Middle frontal gyrus (tissue), 1 donor: ENCODE results near the gene RSF1.

Source experiments
- DNase-seq: peaks from one replicate; pipeline ENCODE4 v3.0.0-alpha.2; 2015; ENCODE audit warnings: low spot score; ENCODE audit errors: extremely low spot score

The RSF1 gene

GRCh38 chr11:77752516-77752915, 68.0 kb downstream of the RSF1 start:
- DNase-seq: no peak

DNA sequence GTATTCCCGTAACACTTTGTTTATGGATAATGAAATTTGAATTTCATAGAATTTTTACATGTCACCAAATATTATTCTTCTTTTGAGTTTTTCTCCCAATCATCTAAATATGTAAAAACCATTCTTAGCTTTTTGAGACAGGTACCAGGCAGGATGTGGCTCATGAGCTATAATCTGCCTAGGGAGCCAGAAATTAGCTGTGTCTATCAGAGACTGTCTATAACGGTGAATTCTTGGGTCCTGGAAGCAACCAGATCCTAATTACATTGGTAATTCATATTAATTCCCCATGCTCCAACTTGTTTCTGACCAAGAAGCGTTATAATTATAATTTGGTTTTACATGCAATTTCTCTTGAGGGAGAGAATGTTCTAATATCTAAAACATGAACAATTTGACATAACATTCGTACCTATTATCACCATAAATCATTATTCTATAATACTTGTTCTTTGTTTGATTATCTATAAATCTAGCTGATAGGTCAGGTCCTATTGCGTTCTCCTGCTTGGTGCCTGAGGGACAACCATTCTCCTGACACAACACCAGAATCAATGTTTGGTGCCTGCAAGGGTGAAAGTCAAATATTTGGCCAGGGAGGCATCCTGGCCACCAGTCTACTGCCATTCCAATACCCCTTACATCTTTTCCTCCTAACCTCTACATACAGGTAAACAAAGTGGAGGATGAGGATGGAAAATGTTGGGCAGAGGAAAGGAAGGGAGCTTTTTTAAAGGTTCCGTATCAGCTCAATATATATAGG, 69.9 kb downstream of the RSF1 start:
- DNase-seq: no peak

DNA sequence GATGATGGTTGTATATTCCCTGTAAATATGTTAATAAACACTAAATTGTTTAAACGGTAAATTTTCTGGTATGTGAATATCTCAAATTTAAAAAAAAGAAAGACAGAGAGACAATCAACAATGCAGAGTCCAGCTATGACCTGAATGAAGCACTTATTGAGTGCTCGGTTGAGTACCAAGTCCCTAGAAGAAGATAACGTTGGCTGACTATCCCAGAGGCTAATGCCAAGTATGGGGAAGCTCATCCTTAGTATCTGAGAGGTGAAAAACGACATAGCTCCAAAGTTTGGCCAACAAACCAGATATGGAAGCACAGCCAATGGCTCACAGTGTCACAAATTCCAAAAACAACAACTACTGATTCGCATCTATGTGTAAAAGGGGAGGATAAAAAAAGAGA, 71.3 kb downstream of the RSF1 start:
- DNase-seq: no peak

GRCh38 chr11:77748266-77748665, 72.3 kb downstream of the RSF1 start:
- DNase-seq: no peak

DNA sequence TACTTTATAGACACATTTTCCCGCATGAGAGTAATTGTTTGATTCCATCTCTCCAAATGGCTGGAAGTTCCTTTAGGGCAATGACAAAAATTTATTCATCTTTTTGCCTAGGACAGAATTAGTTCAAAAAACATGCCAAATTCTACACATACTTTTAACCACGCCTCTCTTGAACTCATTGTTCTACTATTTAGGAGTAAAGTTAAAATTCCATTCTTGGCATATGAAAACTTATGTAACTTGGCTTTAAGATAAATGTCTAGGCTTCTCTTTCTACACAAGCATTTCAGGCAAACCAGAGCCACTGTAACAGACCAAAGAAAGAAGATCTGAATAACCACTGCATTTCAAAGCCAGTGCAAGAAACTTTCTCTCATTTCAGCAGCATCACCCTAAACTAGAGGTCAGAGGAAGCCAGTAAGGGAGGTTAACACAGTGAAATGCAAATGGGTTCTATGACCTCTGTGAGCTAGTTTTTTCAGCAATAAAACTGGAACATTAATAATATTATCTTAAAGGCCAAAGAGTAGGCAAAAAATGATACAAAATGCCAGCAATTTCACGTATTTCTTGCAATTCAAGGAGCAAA, 73.0 kb downstream of the RSF1 start:
- DNase-seq: no peak

GRCh38 chr11:77736473-77736872, 84.0 kb downstream of the RSF1 start:
- no peak for DNase-seq

DNA sequence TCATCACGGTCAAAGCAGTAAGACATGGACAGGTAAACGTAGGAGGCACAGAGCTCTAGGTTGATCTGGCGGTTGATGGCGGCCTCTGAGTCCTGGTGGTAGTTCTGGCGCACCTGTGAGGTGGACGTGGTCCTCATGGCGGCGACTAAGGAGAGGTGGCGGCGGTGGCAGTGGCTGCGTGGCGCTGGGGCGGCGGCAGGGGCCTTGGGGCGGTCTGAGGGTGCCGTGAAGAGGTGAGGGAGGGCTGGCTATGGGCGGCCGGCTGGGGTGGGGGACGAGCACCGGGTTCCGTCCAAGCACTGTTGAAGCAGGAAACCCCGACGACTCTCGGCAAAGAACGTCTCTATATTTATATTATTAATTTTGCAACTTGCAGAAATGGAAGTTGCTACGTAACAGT, 85.6 kb downstream of the RSF1 start:
- no peak for DNase-seq

DNA sequence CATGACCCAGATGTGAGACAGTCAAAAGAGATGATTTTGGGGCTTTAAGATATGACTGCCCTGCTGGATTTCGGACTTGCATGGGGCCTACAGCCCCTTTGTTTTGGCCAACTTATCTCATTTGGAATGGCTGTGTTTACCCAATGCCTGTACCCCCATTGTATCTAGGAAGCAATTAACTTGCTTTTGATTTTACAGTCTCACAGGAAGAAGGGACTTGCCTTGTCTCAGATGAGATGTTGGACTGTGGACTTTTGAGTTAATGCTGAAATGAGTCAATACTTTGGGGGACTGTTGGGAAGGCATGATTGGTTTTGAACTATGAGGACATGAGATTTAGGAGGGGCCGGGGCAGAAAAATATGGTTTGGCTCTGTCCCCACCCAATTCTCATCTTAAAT, 88.4 kb downstream of the RSF1 start:
- no peak for DNase-seq

DNA sequence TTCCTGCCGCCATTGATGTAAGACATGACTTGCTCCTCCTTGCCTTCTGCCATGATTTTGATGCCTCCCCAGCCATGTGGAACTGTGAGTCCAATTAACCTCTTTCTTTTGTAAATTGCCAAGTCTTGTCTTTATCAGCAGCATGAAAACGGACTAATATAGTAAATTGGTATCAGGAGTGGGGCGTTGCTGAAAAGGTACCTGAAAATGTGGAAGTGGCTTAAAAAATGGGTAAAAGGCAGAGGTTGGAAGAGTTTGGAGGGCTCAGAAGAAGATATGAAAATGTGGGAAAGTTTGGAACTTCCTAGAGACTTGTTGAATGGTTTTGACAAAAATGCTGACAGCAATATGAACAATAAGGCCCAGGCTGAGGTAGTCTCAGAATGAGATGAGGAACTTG, 89.7 kb downstream of the RSF1 start:
- DNase-seq: no peak

GRCh38 chr11:77729063-77729462, 91.5 kb downstream of the RSF1 start:
- no peak for DNase-seq

DNA sequence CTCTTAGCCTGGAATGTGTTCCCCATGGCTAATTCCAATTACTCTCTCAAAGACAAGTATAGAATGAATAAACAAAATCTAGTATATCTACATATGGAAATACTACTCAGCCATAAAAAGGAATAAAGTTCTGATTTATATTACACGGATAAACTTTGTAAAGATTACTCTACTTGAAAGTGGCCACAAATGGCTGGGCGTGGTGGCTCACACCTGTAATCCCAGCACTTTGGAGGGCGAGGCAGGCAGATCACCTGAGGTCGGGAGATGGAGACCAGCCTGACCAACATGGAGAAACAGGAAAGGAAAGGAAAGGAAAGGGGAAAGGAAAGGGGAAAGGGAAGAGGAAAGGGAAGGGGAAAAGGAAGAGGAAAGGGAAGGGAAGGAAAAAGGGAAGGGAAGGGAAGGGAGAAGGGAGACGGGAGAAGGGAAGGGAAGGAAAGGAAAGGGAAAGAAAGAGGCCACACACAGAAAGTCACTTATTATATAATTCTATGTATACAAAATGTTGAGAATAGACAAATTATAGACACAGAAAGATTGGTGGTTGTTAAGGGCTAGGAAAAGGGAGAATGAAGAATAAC, 92.2 kb downstream of the RSF1 start:
- no peak for DNase-seq

DNA sequence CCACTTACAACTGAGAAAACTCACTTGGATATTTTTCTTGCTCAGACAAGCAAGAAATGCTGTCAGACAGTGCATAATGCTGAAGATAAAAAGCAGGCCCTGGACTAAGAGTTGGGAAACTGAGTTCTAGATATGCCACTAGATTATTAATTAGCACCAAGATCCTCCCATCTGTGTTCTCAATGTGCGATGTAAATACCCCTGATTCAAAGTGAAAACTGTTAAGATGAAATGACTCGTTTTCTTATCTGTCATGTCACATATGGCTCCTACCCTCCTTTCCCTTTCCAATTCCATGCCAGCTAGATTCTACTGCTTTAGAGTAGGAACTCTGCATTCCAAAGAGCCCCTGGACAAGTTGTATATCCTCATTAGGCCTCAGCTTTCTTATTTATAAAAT, 94.0 kb downstream of the RSF1 start:
- DNase-seq: no peak

GRCh38 chr11:77725433-77725832, 95.1 kb downstream of the RSF1 start:
- no peak for DNase-seq

DNA sequence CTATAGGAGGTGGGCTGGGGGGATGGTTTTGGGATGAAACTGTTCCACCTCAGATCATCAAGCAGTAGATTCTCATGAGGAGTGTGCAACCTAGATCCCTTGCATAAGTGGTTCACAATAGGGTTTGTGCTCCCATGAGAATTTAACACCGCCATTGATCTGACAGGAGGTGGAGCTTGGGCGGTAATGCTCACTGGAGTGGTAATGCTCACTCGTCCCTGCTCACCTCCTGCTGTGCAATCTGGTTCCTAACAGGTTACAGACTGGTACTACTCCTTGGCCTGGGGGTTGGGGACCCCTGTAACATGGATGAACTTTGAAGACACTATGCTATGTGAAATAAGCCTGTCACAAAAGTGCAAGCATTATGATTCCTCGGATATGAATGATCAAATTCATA, 95.9 kb downstream of the RSF1 start:
- no peak for DNase-seq

- no peak for DNase-seq
Observed at GRCh38 chr11:77723024-77723423, 97.5 kb downstream of the RSF1 start.

DNA sequence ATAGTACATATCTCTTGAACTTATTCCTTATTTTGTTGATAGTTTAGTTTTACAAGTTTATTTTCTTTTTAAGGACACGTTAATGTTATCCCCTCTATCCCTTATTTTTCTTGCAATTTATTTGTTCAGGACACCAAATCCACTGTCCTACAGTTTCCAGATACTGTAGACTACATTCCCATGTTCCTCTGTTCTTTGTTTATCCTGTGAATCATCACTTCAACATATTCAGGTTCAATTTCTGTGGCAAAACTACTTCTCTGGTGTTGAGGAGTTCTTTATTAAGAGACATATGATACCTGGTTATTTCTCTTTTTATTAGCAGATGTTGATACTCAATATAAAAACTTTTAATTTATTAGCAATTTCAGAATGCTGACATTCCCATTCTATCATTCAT, 110.2 kb downstream of the RSF1 start:
- DNase-seq: no peak

DNA sequence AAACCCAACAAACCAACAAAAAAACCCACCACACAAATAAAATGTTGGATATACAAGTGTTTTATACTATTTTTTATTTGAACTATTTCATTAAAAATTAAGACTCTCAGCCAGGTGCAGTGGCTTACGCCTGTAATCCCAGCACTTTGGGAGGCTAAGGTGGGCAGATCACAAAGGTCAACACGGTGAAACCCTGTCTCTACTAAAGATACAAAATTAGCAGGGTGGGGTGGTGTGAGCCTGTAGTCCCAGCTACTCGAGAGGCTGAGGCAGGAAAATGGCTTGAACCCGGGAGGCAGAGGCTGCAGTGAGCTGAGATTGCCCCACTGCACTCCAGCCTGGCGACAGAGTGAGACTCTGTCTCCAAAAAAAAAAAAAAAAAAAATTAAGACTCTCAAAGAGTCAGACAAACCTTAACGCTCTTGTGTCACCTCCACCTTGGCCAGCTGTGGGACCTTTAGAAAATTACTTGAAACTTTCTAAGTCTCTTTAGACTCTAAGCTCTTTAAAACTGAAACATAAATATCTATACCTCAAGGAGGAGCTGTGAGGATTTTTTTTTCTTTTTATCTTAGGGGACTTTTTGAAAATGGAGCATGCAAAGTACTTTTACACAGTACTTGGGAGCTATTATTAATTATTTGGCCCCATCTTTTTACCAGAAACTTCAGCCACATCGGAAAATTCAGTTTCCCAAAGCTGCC, 114.5 kb downstream of the RSF1 start:
- DNase-seq: no peak

- DNase-seq: no peak
Observed at GRCh38 chr11:77705195-77705875, 115.2 kb downstream of the RSF1 start.

DNA sequence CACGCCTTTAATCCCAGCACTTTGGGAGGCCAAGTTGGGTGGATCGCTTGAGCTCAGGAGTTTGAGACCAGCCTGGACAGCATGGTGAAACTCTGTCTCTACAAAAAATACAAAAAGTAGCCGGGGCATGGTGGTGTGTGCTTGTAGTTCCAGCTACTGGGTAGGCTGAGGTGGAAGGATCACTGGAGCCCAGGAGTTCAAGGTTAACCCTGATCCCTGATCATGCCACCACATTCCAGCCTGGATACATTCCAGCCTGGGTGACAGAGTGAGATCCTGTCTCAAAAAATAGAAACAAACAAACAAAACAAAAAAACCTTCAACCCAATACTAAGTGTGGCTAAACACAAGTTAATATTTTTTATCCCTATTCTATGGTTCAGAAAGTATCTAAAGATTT, 116.5 kb downstream of the RSF1 start:
- DNase-seq: no peak

DNA sequence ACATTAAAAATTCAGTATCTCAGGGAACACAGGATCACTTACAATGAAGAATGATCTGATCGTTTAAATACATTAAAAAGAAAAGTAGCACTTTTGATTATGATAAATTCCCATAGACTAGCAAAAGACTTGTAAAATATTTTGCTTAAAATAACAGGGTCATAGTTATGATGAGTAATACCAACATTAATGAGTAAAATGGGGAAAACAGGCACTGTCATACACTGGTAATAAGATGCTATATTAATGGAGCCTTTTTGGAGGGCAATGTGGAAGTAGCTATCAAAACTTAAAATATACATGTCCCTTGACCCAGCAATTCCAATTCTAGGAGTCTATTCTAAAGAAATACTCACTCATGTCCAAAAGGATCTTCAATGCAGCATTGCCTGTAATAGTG, 121.1 kb downstream of the RSF1 start:
- DNase-seq: no peak

DNA sequence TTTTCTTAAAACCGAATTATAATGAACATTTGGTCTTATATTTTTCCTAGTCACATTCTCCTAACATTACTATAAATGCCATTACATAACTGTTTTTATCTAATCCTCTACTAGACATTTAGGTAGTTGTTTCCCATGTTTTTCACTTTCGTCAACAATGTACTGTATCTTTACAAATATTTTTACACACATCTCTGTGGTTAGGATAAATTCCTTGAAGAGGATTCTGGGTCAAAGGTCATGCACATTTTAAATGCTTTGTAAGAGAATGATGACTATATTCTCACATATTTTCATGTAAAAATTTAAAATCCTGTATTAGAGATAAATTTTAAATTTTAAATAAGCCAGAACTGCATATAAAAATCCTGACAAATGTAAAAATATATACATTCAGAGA, 121.6 kb downstream of the RSF1 start:
- DNase-seq: no peak

DNA sequence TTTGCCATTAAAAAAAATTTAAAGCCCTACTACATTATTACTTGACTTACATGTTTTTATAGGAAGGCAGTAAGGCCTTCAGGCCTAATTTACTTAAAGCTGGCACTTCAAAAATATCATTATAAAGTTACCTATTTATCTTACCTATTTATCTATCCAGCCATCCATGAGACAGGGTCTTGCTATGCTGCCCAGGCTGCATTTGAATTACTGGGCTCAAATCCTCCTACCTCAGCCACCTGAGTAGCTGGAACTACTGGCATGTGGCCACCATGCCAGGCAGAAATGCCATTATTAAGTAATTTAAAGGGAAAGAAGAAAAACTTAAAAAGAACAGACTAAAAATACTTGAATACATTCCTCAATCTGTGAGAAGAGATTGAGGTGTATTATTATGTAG, 122.7 kb downstream of the RSF1 start:
- DNase-seq: no peak
